Measurements from ENCODE around the gene DHRSX.

- TF ChIP-seq, protein P1, sequence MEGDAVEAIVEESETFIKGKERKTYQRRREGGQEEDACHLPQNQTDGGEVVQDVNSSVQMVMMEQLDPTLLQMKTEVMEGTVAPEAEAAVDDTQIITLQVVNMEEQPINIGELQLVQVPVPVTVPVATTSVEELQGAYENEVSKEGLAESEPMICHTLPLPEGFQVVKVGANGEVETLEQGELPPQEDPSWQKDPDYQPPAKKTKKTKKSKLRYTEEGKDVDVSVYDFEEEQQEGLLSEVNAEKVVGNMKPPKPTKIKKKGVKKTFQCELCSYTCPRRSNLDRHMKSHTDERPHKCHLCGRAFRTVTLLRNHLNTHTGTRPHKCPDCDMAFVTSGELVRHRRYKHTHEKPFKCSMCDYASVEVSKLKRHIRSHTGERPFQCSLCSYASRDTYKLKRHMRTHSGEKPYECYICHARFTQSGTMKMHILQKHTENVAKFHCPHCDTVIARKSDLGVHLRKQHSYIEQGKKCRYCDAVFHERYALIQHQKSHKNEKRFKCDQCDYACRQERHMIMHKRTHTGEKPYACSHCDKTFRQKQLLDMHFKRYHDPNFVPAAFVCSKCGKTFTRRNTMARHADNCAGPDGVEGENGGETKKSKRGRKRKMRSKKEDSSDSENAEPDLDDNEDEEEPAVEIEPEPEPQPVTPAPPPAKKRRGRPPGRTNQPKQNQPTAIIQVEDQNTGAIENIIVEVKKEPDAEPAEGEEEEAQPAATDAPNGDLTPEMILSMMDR (conservative IDR thresholded peaks at IDR 0.05), result no peak
- no peak for TF ChIP-seq ZFX (IDR thresholded peaks at IDR 0.05)
Observed at GRCh38 chrX:2548711-2549423, 48.1 kb upstream of the DHRSX start.

Data from C4-2B (cell line).